HG02588 (cell line): ENCODE data around the gene FADS1.

Experiments
- ATAC-seq: cut with Tn5 transposase; IDR thresholded peaks from one replicate; pipeline ENCODE4 v1.9.1; 2021; ENCODE audit warnings: mild to moderate bottlenecking, moderate library complexity; ENCODE audit not compliant: unreplicated experiment

Gene FADS1

DNA sequence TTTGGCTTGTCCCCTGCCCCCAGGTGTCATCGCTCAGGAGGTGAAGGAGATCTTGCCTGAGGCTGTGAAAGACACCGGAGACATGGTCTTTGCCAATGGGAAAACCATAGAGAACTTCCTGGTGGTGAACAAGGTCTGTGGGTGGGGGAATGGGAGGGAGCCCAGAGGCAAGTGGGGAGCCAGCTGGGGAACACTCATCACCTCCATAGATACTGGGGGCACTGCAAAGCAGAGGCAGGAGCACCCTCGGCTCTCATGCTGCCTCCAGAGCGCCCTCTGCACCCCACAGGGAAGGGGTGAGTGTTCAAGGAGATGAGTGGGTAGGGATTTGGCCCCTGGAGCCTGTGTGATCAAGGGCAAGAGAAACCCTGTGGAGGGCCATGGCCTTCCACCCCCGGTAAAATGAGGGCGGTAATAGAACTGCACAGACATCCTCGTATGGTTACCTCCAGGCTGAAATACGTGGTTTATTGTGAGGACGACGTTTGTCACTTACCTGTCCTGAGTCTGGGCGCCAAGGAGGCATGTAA is 38.4 kb downstream of the FADS1 start:
- no peak for ATAC-seq

DNA sequence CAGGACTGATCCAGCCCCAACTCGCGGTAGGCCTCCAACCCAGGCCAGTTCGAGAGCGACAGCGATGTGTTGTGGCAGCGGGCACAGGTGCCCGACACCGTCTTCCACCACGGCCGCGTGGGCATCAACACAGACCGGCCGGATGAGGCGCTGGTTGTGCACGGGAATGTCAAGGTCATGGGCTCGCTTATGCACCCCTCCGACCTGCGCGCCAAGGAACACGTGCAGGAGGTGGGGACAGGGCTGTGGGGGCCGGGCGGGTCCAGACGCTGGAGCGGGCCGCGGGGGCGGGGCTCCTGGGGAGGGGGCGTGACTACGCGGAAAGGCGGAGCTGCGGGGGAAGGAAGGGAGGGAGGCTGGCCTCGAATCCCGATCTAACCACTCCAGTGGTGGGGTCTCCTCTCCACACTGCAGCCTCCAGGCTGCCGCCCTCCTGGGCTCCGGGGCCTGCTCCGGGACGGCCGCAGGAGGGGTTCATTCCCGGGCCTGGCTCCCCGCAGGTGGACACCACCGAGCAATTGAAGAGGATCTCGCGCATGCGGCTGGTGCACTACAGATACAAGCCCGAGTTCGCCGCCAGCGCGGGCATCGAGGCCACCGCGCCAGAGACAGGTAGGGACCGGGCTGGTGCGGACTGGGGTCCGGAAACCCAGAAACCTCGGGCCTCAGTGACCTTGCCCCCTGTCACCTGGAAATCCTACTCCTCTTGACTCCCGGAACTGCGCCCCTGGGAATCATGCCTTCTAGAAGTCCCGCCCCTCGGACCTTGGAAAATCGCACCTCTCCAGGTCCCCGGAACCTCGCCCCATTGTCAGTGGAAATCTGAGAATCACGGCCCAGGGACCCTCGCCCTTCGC is 39.3 kb downstream of the FADS1 start:
- ATAC-seq: no peak

GRCh38 chr11:61776561-61777075 is 40.2 kb downstream of the FADS1 start:
- no peak for ATAC-seq

- no peak for ATAC-seq
Observed at GRCh38 chr11:61775606-61776554, 40.9 kb downstream of the FADS1 start.

- no peak for ATAC-seq
Observed at GRCh38 chr11:61775106-61775505, 41.7 kb downstream of the FADS1 start.

- no peak for ATAC-seq
Observed at GRCh38 chr11:61774411-61774810, 42.4 kb downstream of the FADS1 start.

GRCh38 chr11:61773809-61774208 is 43.0 kb downstream of the FADS1 start:
- ATAC-seq: no peak

DNA sequence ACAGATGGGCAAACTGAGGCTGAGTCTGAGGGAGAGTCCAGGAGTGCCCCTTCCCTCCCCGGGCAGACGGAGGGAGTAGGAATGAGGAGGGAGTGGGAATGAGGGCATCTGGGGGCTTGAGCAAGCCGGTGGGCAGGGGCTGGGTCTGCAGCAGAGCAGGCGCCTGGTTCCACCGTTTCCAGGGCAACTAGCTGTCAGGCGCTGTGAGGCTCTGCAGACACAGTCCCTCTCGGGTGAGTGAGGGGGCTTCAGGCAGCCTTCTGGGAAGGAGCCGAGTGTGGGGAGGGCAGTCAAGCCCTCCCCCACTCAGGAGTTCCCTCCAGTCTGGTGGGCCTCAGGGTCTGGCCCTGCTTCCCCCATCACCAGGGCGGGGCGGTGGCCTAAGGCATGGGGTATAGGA is 43.4 kb downstream of the FADS1 start:
- ATAC-seq: no peak

DNA sequence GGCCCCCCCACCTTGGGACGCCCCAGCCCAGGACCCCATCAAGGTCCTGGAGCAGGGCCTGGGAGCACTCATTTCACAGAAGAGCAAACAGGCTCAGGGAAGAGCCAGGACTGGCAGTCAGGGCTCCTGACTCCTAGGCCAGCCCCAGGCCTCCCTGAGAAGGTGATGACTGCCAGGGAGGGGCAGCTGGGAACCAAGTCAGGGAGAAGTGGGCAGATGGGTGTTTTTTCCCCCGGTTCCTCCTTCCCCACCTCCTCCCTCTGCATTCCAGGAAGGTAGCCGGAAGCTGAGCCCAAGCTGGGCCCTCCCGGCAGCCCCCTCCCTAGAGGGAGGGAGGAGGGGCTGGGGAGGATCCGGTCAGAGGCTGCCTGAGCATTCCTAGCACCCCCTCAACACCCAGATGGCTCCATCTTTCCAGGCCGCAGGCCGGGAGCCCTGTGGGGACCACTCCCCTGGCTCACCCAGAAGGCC is 44.8 kb downstream of the FADS1 start:
- ATAC-seq: no peak

- ATAC-seq: no peak
Observed at GRCh38 chr11:61771195-61771894, 45.5 kb downstream of the FADS1 start.

- no peak for ATAC-seq
Observed at GRCh38 chr11:61769946-61770683, 46.7 kb downstream of the FADS1 start.

GRCh38 chr11:61769169-61769920 is 47.5 kb downstream of the FADS1 start:
- ATAC-seq: no peak

GRCh38 chr11:61768376-61769076 is 48.3 kb downstream of the FADS1 start:
- no peak for ATAC-seq

DNA sequence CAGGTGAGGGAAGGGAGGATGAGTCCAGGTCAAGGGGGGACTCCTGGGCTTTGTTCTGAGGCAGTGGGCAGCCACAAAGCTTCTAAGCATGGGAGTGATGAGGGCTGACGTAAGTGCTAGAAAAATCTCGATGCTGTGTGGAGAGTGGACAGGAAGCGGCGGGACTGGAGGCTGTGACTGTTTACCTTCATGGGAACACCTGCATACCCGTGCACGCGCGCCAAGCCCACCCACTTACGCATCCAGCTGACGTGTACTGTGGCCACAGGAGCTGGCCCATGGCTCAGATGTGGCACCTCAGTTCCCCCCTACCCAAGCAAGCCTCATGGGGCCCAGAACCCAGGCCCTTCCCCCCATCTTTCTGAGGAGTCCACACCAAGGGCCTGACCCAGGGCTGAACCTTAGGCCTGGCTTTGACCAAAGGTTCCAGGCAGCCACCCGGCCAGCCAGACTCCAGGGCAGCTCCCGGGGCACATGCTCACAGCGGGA is 50.4 kb downstream of the FADS1 start:
- ATAC-seq: no peak

GRCh38 chr11:61765550-61766253 is 51.1 kb downstream of the FADS1 start:
- ATAC-seq: no peak

DNA sequence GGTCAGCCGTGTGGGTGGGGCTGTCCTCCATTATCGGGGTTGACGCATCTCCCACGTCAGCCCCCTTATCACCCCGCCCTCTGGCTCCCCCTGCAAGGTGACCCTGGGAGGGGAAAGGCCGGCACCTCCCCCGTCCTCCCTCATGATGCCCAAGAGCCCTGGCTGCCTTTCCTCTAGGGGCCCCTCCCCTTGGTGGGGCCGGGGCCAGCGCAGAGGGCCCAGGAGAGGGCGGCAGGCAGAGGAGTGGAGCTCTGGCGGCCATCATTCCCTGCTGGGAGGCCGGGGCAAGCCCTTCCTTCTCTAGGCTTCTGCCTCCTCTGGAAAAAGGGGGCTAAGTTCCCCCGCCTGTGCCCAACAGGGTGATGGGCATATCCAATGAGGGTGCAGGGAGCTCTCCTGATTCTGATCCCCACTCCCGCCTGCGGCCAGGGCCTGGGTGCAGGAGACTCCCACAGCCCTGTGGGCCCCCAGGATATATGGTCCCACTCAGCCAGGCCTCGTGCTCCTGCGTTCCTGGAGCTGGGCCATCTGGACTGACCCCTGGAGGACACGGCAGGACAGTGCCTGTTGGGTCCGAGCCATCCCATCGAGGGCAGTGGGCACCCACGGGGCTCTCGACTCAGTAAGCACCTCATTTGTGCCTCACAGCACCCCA is 52.1 kb downstream of the FADS1 start:
- ATAC-seq: no peak

DNA sequence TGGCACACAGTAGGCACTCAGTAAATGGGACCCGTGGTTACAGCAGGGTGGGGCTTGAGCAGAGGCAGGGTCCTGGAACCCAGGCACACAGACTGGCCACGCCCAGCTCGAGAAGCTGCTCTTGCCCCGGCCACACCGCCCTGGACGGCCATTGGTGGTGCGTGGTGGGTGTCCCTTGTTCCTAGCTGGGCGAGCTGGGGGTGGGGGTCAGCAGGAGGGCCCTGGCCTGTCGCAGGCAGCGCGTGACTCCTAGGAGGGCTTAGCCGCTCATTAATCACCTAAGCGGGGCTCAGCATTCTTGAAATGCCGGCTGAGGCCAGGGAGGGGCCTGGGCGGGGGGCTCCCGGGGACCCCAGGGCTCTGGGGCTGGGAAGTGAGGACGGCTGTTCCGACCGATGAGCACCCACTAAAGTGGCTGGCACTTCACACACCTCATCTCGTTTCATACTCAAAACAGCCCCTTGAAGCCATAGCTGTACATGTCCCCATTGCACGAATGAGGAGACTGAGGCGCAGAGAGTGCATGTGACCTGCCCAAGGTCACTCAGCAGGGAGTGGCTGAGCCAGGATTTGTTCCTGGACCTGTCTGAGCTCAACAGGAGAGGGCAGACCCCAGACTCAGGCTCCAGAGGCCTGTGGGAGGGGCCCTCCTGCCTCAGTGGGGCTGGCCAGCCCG is 52.7 kb downstream of the FADS1 start:
- no peak for ATAC-seq
